RWPE1 (cell line): ENCODE results near the gene MOB3A.

ENCODE experiments used
- CTCF ChIA-PET: fragments of 350-600 bp; sonication (Branson Sonifier 250); formaldehyde crosslinking; extraction: SDS; loops from one replicate; lab custom pipeline; 2021; lab: Yijun Ruan, JAX
- POLR2A ChIA-PET: fragments of 400-600 bp; formaldehyde crosslinking; extraction: SDS; loops from one replicate; lab custom pipeline; 2020; ENCODE audit warnings: antibody characterized with exemption; ENCODE audit not compliant: low non-redundant PET; lab: Yijun Ruan, JAX
- DNase-seq: peaks from one replicate; pipeline ENCODE4 v3.0.0; 2012; ENCODE audit warnings: low spot score
- H3K27ac ChIP-seq: fragments of 450-650 bp; 2 replicates; pipeline ENCODE4 v1.5.1; 2017
- CTCF ChIP-seq: fragments of 450-650 bp; conservative IDR thresholded peaks from 2 replicates; pipeline ENCODE4 v1.5.1; 2017; ENCODE audit warnings: low read depth, mild to moderate bottlenecking

Gene MOB3A

DNA sequence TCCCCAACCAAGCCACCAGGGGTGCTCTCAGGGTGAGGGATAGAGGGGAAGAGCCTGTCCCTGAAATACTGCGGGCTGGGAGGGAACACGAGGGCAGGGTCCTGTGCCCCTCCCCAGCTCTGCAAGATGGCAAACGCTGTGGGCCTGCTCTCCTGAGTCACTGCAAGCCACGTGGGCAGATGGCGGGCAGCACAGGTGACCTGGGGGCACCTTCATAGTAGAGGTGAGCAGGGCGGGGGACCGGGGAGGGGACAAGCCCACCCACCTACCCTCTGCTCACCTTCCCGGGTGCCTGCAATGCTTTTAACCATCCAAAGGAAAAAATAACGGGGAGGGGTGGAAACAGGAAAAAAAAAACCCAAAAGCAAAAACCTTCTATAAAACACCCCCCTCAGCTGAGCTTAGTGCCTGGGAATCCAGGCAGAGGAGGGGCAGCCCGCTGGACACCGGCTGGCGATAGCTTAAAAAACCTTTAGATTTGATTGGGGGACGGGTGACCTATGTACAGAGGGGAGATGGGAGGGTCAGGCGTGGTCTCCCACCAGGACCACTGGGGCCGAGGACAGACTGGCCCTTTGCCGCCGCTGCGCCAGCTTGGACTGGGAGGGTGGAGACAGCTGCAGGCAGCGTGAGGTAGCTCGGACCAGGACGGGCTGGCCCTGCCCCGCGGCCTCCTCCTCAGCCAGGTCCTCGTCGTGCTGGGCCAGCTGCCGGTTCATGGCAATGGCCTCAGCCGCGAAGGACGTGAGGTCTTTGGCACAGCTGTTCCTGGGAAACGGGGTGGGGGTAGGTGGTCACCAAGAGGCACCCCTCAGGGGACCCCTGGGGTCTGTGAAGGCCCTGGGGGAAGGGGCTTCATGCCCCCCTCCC lies 56.8 kb downstream of the MOB3A start:
- no peak for TF ChIP-seq CTCF
- ChIA-PET CTCF (interaction anchor here (0.5 to 1.5 kb wide), 4 partner anchors 19 to 1020 kb away, joined by 3 read pairs; no protein-coding TSS in a partner anchor), POLR2A (no interaction called here)
- H3K27ac ChIP-seq: peak overlapping the region; percentile 100
- DNase-seq: no peak

DNA sequence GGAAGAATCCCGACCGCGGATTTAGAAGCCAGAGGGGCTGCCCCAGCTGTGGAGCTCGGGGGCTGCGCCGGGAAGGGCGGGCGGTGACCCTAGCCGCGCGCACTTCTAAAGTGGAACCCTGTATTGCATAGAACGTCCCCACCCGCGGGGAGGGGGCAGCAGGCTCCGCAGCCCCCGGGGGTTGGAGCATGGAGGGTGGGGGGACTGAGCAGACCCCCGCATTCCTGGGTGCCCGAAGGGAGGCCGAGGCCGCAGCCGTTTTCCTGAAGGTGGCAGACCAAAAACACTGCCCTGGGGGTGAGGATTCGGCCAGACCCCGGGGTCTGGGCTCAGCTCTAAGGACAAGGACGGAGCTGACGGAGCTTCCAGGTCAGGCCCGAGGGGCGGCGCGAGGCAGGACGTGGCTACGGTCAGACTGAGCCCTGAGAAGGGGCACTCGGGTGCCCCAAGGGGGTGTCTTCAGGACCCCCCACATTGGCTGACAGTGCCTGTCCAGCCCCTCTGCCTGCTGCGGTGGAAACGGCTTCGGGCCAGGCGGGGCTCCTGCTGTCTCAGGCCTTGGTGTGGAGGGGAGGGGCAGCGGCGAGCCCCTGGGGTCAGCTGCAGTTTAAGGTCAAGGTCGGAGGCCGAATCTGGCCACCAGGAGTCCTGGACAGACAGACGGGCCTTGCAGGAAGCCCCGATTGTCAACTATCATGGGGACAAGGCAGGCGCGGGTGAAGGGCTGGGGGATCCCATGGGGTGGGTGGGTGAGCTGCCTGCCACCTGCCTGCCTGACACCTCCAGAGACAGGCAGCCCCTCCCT lies 57.6 kb downstream of the MOB3A start:
- DNase-seq: no peak
- peak overlapping the region; percentile 100 for H3K27ac ChIP-seq
- no peak for TF ChIP-seq CTCF
- ChIA-PET POLR2A (no interaction called here), CTCF (interaction anchor here (0.6 to 1.5 kb wide), 4 partner anchors 18 to 1019 kb away, joined by 3 read pairs; no protein-coding TSS in a partner anchor)

GRCh38 chr19:2037651-2038255 lies 58.4 kb downstream of the MOB3A start:
- H3K27ac ChIP-seq: peak overlapping the region; percentile 100
- ChIA-PET CTCF (interaction anchor here (0.6 to 1.5 kb wide), 3 partner anchors 31 to 203 kb away, joined by 3 read pairs; no protein-coding TSS in a partner anchor), POLR2A (no interaction called here)
- DNase-seq: no peak
- no peak for TF ChIP-seq CTCF

- DNase-seq: no peak
- CTCF ChIA-PET: interaction anchor here (1.1 kb wide), 1 partner anchor 16 kb away, joined by 3 read pairs; no protein-coding TSS in a partner anchor
- peak overlapping the region; percentile 99 for H3K27ac ChIP-seq
- POLR2A ChIA-PET: no interaction called here
- TF ChIP-seq CTCF: no peak
These were observed 59.7 kb downstream of the MOB3A start for GRCh38 chr19:2036424-2036823.

GRCh38 chr19:2035590-2035991 lies 60.5 kb downstream of the MOB3A start:
- DNase-seq: no peak
- ChIA-PET CTCF (interaction anchor here (0.6 to 1.1 kb wide), 2 partner anchors 14 to 15 kb away, joined by 3 to 5 read pairs; no protein-coding TSS in a partner anchor), POLR2A (interaction anchor here (0.6 to 0.7 kb wide), 2 partner anchors 15 to 144 kb away, joined by 4 to 5 read pairs; no protein-coding TSS in a partner anchor)
- no peak for TF ChIP-seq CTCF
- peak overlapping the region; percentile 99 for H3K27ac ChIP-seq
